AG09309 (cell line): Measurements from ENCODE around the gene MRPL34.

ENCODE experiments used
- DNase-seq: peaks from one replicate; pipeline ENCODE4 v3.0.0-alpha.2; 2010; ENCODE audit warnings: low read depth
- H3K4me3 ChIP-seq: 2 replicates; pipeline ENCODE4 v1.5.1; 2011; ENCODE audit warnings: mild to moderate bottlenecking, low read depth, low read length, moderate library complexity; ENCODE audit not compliant: control insufficient read depth
- TF ChIP-seq, protein P1 (sequence below): IDR thresholded peaks from 2 replicates; pipeline ENCODE4 v1.5.1; 2011; ENCODE audit warnings: mild to moderate bottlenecking, low read depth, low read length, inconsistent platforms; ENCODE audit not compliant: insufficient read depth, control insufficient read depth; ENCODE audit errors: missing control alignments

The MRPL34 gene

DNA sequence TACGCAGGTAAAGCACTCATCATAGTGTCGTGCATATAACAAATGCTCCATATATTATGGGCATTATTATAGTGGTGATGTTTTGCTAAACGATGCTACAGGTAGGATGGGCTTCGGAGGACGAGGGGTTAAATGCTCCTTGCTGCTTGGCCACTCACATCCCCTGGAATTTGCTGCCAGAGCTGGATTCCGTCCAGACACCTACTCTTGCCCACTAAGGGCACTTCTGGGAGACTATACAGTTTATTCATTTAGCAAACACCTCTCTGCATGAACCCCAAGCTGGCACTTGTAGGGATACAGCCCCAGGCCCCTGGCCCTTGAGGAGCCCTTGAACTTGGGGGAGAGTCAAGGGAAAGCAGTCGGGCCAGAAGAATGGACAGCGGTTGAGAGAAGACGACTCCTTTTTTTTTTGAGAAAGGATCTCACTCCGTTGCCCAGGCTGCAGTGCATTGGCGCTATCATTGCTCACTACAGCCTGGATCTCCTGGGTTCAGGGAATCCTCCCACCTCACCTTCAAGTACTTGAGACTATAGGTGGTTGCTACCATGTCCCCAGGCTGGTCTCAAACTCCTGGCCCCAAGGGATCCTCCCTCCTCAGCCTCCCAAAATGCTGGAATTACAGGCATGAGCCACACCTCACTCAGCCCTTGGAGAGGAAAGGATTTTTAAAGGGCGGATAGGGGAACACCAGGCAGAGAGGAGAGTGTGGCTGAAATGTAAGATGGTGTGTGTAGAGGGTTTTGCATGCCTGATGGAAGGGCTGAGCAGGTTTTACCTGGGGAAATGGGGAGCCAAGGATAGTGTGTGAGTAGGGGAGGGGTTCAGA is 1.1 kb upstream of the MRPL34 start:
- TF ChIP-seq, protein P1, sequence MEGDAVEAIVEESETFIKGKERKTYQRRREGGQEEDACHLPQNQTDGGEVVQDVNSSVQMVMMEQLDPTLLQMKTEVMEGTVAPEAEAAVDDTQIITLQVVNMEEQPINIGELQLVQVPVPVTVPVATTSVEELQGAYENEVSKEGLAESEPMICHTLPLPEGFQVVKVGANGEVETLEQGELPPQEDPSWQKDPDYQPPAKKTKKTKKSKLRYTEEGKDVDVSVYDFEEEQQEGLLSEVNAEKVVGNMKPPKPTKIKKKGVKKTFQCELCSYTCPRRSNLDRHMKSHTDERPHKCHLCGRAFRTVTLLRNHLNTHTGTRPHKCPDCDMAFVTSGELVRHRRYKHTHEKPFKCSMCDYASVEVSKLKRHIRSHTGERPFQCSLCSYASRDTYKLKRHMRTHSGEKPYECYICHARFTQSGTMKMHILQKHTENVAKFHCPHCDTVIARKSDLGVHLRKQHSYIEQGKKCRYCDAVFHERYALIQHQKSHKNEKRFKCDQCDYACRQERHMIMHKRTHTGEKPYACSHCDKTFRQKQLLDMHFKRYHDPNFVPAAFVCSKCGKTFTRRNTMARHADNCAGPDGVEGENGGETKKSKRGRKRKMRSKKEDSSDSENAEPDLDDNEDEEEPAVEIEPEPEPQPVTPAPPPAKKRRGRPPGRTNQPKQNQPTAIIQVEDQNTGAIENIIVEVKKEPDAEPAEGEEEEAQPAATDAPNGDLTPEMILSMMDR, result no peak
- H3K4me3 ChIP-seq, result no peak overlapping the region
- no peak for DNase-seq

DNA sequence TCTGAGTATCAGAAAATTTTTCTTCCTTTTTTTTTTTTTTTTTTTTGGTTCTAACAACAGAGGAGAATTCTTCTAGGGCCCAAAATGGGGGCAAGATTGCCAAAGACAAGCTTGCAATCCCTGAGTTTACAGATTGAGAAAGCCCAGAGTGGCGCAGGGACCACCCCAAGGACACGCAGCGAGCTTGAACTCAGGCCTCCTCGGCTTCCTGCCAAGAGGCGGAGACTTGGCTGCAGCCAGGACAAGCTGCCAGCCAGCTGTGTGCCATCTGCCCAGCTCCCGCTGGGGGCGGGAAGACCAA is 506 bp upstream of the MRPL34 start:
- TF ChIP-seq, protein P1, result no peak
- no peak for DNase-seq
- peak overlapping the region; percentile 77 for H3K4me3 ChIP-seq

DNA sequence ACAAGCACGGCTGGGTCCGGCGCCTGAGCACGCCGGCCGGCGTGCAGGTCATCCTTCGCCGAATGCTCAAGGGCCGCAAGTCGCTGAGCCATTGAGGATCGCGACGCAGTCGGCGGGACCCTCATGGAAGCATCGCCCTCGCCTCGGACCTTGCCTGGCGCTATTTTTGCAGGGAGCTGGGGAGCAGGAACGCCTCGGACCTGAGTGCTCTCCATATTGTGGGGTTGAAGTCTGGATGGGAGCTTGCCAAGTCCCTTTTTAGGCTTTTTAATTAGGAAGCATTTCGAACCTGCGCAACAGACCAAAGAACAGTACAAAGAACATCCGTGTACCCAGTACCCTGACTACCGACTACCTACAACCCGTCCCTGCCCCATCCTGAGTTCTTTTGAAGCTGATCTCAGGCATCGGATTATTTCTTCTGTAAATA is 628 bp downstream of the MRPL34 start:
- DNase-seq, result no peak
- TF ChIP-seq, protein P1, result no peak
- peak overlapping the region; percentile 77 for H3K4me3 ChIP-seq

DNA sequence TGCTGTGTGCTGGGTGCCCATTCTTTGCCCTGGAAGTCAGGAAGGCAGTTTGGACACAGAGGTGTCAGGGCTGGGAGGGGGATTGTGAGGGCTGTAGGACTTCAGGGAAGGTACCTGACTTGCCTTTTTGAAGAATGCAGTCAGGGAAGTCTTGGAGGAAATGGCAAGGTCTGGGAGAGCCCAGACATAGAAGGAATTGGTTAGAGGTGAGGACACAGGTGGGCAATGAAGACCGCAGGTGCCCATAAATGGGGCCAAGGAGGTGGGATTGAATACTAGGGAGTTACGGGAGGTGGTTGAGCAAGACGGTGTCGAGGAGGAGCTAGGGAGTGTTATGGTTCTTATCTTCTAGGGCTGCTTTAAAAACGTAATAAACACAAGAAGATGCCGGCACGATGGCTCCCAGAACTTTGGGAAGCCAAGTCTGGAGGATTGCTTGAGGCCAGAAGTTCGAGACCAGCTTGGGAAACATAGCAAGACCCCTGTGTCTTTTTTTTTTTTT is 2.3 kb downstream of the MRPL34 start:
- no peak for DNase-seq
- TF ChIP-seq, protein P1, result no peak

DNA sequence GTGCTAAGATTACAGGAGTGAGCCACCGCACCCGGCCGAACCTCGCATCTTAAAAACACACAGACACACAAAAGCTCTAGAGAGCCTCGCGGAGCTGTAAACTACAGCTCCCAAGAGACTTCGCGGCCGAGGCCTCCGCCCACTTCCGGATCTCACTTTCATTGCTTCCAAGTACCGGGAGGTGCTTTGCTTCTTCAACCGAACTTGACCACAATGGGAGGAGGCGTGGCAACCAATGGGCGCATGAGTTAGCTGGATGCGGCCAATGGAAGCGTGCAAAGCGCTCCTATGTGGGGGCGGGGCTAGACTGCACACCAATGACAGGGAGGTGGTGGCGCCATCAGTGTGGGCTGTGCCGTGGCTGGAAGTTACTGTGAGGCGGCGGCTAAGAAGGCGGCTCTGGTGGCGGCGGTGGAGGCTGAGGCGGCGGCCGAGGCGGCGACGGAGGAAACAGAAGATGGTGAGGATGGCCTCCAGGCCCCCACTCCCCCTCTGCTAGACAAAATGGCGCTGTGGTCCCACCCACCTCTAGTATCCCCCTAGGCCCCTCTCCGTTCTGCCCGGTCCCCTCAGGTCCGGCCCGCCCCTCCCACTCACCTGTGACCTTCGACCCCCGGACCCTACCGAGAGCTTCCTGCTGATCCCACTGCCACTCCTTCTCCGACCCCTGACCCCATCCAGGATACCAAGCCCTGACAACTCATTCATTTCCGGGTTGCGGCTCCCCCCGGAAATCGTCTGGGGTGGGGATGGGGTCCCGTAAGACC is 3.7 kb downstream of the MRPL34 start, which contains the start of gene DDA1:
DDA1 (plus strand) TSS at position 366 of the 767 bp plus-strand sequence; CDS start at position 458, 92 bp downstream.
- DNase-seq, result peak; percentile 99
- TF ChIP-seq, protein P1, result no peak
- peak within 1 kb of the TSS; percentile 100 for H3K4me3 ChIP-seq

More for the DNA sequence above, 2.3 kb downstream of the MRPL34 start:
- no peak overlapping the region for H3K4me3 ChIP-seq

DNA sequence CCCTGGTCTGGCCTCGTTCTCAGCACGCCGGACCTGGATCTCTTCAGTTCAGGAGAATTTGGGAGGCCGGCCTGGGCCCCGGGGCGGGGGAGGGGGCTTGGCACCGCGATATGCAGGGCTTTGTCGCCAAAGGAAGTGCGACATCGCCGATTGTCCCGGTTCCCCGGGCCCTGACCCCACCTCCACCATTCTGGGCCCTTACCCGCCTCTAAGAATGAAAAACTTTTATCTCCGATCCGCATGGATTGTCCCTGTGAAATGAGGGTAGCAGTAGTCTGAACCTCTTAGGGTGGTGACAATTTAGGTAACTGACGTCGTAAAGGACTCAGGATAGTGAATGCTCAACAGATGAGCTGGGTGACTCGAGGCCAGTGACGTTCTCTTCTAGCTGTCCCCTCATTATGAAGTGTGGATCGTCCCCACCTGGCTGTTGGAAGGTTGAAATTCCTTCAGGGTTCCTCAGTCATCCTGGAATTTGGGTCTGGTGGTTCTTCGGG is 4.3 kb downstream of the MRPL34 start:
- peak overlapping the region; percentile 100 for H3K4me3 ChIP-seq
- no peak for DNase-seq
- TF ChIP-seq, protein P1, result no peak
